GM15510 (cell line): ENCODE data around the gene MARCHF10.
A peak's percentile ranks its signal among the peaks of the same experiment; 100 is the strongest.

Experiments
- POLR2A ChIP-seq: IDR thresholded peaks from 3 replicates; pipeline ENCODE4 v1.6.1; 2011; ENCODE audit warnings: borderline replicate concordance; ENCODE audit not compliant: insufficient read length; ENCODE audit errors: extremely low read depth

The MARCHF10 gene

DNA sequence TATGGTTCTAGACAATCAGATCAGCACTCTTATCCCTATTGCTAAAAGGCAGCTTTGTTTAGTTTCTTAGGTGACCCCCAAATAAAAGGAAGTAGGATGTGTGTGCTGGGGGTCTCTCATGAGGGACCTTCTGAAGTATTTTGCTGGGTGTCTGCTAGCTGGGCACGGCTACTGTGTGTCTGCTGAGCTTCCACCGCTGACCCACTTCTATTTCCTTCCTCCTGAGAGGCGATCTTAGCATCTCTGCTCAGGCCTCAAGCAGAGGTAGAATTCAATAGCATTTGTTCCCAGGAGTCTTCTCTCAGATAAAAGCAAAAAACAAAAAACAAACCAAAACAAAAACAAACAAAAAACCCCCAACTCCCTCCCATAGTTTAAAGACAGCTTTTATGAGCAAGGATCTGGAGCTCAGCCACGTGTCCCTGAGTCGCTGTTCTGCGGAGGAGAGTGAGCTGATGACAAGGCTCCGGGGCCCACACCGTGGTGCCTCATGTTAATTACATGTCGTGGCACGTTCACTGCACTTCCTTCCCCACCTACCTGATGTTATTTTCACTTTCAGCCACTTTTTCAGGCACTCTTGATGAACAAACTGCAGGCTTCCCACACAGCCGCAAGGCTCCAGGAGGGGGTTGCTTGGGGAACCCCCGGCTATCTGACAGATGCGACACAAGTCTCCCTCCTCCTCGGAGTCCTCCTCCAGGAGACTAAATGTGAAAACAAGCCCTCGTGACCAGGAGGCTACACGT is 83.5 kb downstream of the MARCHF10 start:
- TF ChIP-seq POLR2A, result peak; percentile 24

GRCh38 chr17:62723842-62724241 is 84.3 kb downstream of the MARCHF10 start:
- TF ChIP-seq POLR2A, result no peak

DNA sequence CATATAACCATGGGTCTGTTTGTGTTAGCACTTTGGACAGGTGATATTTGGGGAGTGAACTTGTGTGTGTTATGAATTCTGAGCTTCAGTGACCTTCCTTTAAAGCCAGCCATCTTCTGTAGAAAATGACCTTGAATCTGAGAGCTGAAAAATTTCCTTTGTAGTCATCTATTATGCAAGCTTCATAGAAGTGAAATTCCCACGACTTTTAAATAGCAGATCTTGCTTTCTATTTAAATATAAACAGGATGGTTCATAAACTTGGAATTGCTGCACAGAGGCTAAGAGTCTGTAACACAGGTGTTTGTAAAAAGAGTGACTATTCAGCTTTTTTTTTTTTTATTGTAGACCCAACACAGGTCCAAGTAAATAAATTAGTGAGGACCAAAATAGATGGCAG is 85.5 kb downstream of the MARCHF10 start:
- TF ChIP-seq POLR2A, result no peak

DNA sequence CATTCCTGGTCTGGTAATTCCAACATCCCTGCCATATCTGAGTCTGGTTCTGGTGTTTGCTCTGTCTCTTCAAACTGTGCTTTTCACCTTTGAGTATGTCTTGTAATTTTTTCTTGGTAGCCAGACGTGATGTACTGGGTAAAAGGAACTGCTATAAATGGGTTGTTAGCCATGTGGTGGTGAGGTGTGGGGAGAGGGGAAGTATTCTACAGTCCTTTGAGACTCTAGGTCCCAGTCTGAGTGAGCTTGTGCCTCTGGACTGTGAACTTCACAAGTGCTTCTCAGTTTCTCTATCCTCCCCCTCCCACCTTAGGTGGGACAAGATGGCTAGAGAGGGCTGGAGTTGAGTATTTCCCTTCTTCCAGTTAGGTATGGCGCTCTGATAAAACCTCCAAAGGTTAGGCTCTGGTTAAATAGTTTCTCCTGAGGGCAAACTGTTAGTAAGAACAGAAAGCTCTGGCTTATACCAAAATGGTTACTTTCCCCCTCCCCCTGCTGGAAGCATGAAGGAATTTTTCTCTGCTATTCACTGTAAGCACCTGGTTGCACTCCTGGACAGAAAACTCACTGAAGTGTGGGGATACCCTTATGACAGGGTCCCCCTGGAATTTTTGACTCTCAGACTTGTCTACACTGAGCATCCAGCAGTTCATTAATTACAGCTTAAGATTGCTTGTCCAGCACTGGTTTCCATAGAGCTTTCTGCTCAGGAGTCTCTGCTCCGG is 87.8 kb downstream of the MARCHF10 start:
- TF ChIP-seq POLR2A, result no peak

GRCh38 chr17:62719586-62719985 is 88.5 kb downstream of the MARCHF10 start:
- no peak for TF ChIP-seq POLR2A

DNA sequence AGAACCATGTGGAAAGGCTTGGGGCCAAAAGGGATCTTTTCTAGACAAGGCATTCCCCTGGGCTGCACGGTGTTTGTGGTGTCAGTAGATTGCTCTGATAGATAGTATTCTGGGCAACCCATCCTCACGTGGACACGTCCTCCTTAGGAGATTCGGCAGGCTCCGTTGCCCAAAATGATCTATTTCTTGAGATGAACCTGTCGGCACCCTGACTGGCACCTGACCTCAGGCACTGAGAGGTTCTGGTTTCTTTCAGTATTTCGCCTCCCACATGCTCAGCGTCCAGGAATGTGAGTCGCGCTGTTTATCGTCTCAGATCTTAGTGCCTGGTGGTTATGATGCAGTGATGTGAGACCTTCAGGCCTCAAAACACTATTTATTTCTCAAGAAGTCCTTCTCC is 89.7 kb downstream of the MARCHF10 start:
- TF ChIP-seq POLR2A, result no peak

DNA sequence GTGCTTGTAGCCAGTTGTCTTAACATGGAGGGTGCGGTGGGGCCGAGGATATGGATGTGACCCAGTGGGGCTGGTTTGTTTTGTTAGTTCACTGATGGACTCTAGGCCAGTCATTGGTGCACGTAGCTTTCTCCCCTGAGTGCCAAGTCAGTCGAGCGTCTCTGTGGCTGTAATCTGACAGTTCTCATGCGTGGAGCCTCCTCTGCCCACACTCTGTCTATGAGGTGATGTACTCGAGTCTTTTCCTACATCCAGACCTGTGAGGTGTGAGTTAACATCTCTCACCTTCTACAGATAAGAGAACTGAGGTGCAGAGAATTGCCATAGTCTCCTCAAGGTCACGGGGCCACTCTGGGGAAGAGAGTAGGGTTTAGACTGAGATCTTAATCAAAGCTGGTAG is 90.2 kb downstream of the MARCHF10 start:
- TF ChIP-seq POLR2A, result no peak

- TF ChIP-seq POLR2A, result no peak
These were observed 90.6 kb downstream of the MARCHF10 start for GRCh38 chr17:62717589-62717855.

DNA sequence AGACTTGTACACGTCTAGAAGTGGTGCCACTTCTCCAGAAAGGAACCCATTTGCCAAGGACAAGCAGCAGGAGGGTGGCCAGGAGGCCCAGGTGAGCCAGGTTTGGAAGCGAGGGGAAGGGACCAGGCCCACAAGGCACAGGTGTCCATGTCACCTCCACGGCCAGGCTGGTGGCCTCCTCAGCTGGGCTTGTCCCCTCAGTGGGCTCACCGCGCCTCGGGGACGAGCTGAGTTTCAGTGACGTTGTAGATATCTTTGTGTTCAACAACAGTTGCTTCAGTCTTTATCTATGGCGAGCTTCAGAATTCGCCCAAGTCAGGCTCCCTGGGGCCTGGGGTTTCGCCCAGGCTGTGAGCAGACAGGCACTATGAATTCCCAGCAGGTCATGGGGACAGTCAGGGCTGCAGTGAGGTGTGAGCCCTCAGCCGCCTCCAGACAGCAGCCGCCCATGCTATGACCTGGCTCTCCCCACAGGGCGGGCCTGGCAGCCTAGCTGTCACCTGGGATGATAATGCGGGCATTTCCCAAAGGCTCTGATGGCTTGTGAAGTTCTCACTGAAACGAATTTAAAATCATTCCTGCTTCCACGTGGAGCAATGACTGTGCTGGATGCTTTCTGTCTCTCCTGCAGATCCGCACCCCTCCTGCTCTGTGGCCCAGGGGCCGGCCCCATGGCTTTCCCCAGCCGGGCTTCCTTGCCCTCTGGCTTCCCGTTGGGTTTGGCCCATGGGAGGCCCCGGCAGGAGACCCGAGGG is 91.1 kb downstream of the MARCHF10 start:
- TF ChIP-seq POLR2A, result no peak

- no peak for TF ChIP-seq POLR2A
These were observed 92.2 kb downstream of the MARCHF10 start for GRCh38 chr17:62715882-62716390.

DNA sequence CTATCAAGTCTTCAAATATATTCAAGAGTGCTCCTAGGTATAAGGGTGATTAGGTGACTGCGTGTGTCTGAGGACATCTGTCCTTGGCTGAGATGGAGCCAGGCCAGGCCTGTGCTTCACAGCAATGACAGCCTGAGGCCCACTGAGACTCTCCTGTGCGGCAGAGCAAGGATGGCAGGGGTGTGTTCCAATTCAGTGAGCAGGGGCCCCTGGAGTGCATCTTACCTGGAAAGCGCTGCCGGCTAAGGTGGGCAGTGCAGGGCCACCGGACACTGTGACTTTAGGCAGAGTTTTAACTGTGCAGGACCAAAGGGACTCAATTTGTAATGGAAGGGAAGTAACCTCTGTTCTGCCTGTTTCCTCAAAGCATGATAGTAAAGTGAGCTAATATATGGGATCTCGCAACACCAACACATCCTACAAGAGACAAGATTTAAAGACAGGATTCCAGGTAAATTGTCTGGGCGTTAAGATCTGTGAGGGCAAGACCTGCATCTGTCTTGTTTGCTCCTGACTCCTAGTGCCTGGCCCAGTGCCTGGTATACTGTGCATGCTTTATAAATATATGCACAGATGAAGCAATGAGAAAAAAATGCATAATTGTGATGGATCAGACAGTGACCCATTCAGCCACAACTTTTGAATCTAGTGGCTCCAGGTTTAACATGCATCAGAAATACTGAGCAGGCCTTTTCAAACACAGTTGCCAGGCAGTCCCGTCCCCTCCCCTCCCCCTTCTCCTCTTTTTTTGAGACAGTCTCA is 93.9 kb downstream of the MARCHF10 start:
- no peak for TF ChIP-seq POLR2A

- TF ChIP-seq POLR2A, result no peak
These were observed 94.8 kb downstream of the MARCHF10 start for GRCh38 chr17:62713086-62713881.

DNA sequence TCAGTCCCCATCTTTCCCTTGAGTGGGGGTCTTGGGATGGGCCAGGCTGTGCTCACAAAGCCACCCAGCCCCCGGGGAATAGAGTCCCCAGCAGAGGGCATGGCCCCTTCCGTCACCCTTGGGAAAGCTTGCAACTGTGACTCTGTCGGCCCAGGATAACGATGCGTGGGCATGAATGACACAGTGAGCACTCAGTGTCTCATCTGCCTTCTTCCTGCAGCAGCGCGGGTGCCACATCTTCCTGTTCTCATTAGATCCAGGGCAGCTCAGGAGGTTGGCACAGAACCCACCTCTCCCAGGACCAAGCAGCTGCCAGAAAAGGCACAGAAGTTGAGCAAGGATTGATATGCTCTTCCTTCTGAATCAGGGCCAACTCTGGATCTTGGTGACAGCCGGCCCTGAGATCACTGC is 95.9 kb downstream of the MARCHF10 start:
- TF ChIP-seq POLR2A, result no peak

DNA sequence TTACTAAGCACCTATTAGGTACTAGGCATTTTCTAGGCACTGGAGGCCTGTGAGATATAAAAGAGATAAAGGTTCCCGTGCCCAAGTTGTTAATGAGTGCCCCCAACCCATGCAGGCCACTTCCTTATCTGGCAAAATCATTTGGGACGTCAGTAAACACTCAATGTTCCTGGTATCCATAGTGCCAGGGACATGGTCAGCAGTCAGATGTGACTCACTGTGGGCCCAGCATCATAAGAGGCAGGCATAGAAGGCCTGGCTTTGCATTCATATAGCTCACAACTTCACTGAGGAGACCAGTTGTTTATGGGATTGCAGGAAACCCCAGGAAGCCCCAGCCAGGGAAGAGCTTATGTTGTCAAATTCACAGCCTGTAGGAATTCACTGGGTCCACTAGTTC is 99.5 kb downstream of the MARCHF10 start:
- no peak for TF ChIP-seq POLR2A
